Bronchial epithelial cell (primary cell): ENCODE measurements around the gene RNPEPL1. TPM values are rescaled to one million over a fixed set of nuclear protein-coding genes. Genes with fewer than 3 reads are reported as not detected.

ENCODE experiments used
- DNase-seq: peaks from one replicate; pipeline ENCODE4 v3.0.0-alpha.2; 2010; ENCODE audit warnings: low read depth
- FAIRE-seq: peaks from 2 replicates; lab custom pipeline; 2011; peaks lifted over from hg19 to GRCh38; lab: Jason Lieb, UNC
- H3K27me3 ChIP-seq: 2 replicates; pipeline ENCODE4 v1.5.1; 2011; ENCODE audit warnings: low read length; ENCODE audit not compliant: control insufficient read depth, insufficient read depth
- H3K36me3 ChIP-seq: 2 replicates; pipeline ENCODE4 v1.5.1; 2011; ENCODE audit warnings: low read length; ENCODE audit not compliant: control insufficient read depth, insufficient read depth
- H3K4me3 ChIP-seq: 2 replicates; pipeline ENCODE4 v1.5.1; 2011; ENCODE audit warnings: mild to moderate bottlenecking, low read depth, low read length, control low read depth
- CTCF ChIP-seq: IDR thresholded peaks from 2 replicates; pipeline ENCODE4 v1.5.1; 2011; ENCODE audit warnings: mild to moderate bottlenecking, moderate library complexity, low read length, control low read depth, inconsistent platforms; ENCODE audit not compliant: insufficient read depth, severe bottlenecking
- total RNA-seq: library from RNA; depleted of rRNA; stranded (reverse); fragments of >200 nt; gene quantifications from 2 replicates; pipeline ENCODE4 v1.2.1, GENCODE V29; 2014

Gene RNPEPL1
- total RNA-seq, 1 donor from 2014 or later = 10.8 TPM

GRCh38 chr2:240628808-240629618, 60.7 kb downstream of the RNPEPL1 start:
- DNase-seq (no peak), FAIRE-seq (peak; percentile 64)
- H3K27me3 ChIP-seq = no peaks in the 10 kb centered on the region
- H3K36me3 ChIP-seq = no peaks in the 10 kb centered on the region
- no peak overlapping the region for H3K4me3 ChIP-seq
- TF ChIP-seq CTCF = no peak

DNA sequence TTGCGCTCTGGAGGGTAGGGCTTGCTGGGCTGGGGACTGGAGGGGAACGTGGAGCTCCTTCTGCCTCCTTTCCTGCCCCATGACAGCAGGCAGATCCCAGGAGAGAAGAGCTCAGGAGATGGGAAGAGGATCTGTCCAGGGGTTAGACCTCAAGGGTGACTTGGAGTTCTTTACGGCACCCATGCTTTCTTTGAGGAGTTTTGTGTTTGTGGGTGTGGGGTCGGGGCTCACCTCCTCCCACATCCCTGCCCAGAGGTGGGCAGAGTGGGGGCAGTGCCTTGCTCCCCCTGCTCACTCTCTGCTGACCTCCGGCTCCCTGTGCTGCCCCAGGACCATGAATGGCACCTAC, 61.3 kb downstream of the RNPEPL1 start:
- no peak for DNase-seq
- no peak for FAIRE-seq
- TF ChIP-seq CTCF = no peak

GRCh38 chr2:240629968-240630770, 61.9 kb downstream of the RNPEPL1 start:
- Histone ChIP-seq H3K36me3 (no peaks in the 10 kb centered on the region), H3K4me3 (no peak overlapping the region), H3K27me3 (no peaks in the 10 kb centered on the region)
- FAIRE-seq (no peak), DNase-seq (no peak)
- TF ChIP-seq CTCF = no peak

More for the DNA sequence above, 61.3 kb downstream of the RNPEPL1 start:
- H3K4me3 ChIP-seq = no peak overlapping the region
- H3K27me3 ChIP-seq = no peaks in the 10 kb centered on the region
- no peaks in the 10 kb centered on the region for H3K36me3 ChIP-seq

Other genes starting within 250 kb of the RNPEPL1 start
- 65.8 and 103 TPM in 2 replicates for gene GPC1, start 132.8 kb upstream of the RNPEPL1 start, total RNA-seq
- gene ANKMY1, start 10.5 kb upstream of the RNPEPL1 start, total RNA-seq = 10.8 and 15.8 TPM in 2 replicates
- gene DUSP28, start 8.1 kb upstream of the RNPEPL1 start, total RNA-seq = 1.9 and 2.1 TPM in 2 replicates
- gene CAPN10, start 18.2 kb downstream of the RNPEPL1 start, total RNA-seq = 13.4 and 22.4 TPM in 2 replicates
- 0.26 and 0.38 TPM in 2 replicates for gene GPR35, start 57.0 kb downstream of the RNPEPL1 start, total RNA-seq
- not detected in 2 replicates for gene AQP12B, start 114.4 kb downstream of the RNPEPL1 start, total RNA-seq
- not detected in 2 replicates for gene AQP12A, start 123.4 kb downstream of the RNPEPL1 start, total RNA-seq